ENCODE measurements around the gene CCR5AS.

GRCh38 chr3:46416125-46416810 lies 9.4 kb upstream of the CCR5AS start:
- no peak for TF ChIP-seq POLR2A (IDR thresholded peaks at IDR 0.05; ENCODE audit: low read depth)
- TF ChIP-seq CTCF (IDR thresholded peaks at IDR 0.05): no peak
- no peak for TF ChIP-seq POLR2AphosphoS5 (IDR thresholded peaks at IDR 0.05)
- TF ChIP-seq EP300 (IDR thresholded peaks at IDR 0.05): no peak

All from esophagus muscularis mucosa (tissue), 4 donors.